AG04450 (cell line): ENCODE results near the gene MMP17. TPM values are rescaled to one million over a fixed set of nuclear protein-coding genes. Genes with fewer than 3 reads are reported as not detected.
"Not testable (repeated sequence)": the region's sequence is repeated elsewhere in the genome, so short reads cannot be mapped to it uniquely, and the experiment has no call there.

ENCODE experiments used
- CTCF ChIA-PET: fragments of 300-600, 350-600 bp; formaldehyde crosslinking; extraction: SDS; loops from one replicate; lab custom pipeline; 2022; ENCODE audit warnings: antibody characterized with exemption, inconsistent platforms; lab: Charles Lee
- POLR2A ChIA-PET: fragments of 350-600 bp; formaldehyde crosslinking; extraction: SDS; loops from one replicate; lab custom pipeline; 2021; ENCODE audit warnings: antibody characterized with exemption, inconsistent platforms; lab: Yijun Ruan, JAX
- DNase-seq: peaks from one replicate; pipeline ENCODE4 v3.0.0-alpha.2; 2011; ENCODE audit warnings: low read depth, low spot score
- H3K27ac ChIP-seq: one replicate; pipeline ENCODE4 v1.5.1; 2012; ENCODE audit warnings: low read depth, low read length, control low read depth
- H3K27me3 ChIP-seq: one replicate; pipeline ENCODE4 v1.6.0; 2012; ENCODE audit warnings: low read length; ENCODE audit not compliant: control insufficient read depth, insufficient read depth
- H3K4me3 ChIP-seq: 2 replicates; pipeline ENCODE4 v1.5.1; 2011; ENCODE audit warnings: mild to moderate bottlenecking, low read depth, low read length, control low read depth
- H3K9me3 ChIP-seq: 2 replicates; pipeline ENCODE4 v1.5.1; 2012; ENCODE audit warnings: low read length; ENCODE audit not compliant: control insufficient read depth, insufficient read depth
- polyA plus RNA-seq: library from polyadenylated mRNA; depleted of rRNA; stranded (reverse); fragments of >200 nt; gene quantifications from 2 replicates; pipeline ENCODE4 v1.2.3, GENCODE V29; 2011
- TF ChIP-seq, protein P1 (sequence below): IDR thresholded peaks from 2 replicates; pipeline ENCODE4 v1.5.1; 2011; ENCODE audit warnings: low read depth, low read length, control low read depth, inconsistent platforms

MMP17 gene
- polyA plus RNA-seq, 1 experiment, result 9.9 TPM

DNA sequence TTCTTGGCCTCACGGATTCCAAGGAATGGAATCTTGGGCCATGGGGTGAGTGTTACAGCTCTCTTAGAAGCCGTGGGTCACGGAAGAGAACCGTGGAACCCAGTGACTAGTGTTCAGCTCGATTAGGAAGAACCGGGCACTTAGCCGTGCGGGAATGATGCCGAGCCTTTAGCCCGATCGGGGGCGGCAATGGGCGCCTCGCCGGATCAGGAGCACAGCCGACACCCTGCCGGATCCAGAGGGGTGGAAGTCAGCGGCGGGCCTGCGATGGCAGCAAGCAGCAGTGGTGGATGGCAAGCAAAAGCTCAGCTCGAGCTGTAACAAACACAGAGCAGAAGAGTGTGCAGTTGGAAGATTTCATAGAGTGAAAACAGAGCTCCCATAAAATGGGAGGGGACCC, 45.1 kb downstream of the MMP17 start:
- CTCF ChIA-PET, result no interaction called here
- Histone ChIP-seq H3K27me3 (peaks cover 12% of the 10 kb centered on the region), H3K4me3 (no peak overlapping the region), H3K27ac (no peak overlapping the region), H3K9me3 (peaks cover 5% of the 10 kb centered on the region)
- TF ChIP-seq, protein P1, sequence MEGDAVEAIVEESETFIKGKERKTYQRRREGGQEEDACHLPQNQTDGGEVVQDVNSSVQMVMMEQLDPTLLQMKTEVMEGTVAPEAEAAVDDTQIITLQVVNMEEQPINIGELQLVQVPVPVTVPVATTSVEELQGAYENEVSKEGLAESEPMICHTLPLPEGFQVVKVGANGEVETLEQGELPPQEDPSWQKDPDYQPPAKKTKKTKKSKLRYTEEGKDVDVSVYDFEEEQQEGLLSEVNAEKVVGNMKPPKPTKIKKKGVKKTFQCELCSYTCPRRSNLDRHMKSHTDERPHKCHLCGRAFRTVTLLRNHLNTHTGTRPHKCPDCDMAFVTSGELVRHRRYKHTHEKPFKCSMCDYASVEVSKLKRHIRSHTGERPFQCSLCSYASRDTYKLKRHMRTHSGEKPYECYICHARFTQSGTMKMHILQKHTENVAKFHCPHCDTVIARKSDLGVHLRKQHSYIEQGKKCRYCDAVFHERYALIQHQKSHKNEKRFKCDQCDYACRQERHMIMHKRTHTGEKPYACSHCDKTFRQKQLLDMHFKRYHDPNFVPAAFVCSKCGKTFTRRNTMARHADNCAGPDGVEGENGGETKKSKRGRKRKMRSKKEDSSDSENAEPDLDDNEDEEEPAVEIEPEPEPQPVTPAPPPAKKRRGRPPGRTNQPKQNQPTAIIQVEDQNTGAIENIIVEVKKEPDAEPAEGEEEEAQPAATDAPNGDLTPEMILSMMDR, result no peak
- DNase-seq, result no peak
- POLR2A ChIA-PET, result no interaction called here

- H3K4me3 ChIP-seq, H3K27ac ChIP-seq, DNase-seq, CTCF ChIA-PET, H3K9me3 ChIP-seq, POLR2A ChIA-PET: not testable (repeated sequence)
- peaks cover 23% of the 10 kb centered on the region for H3K27me3 ChIP-seq
These were observed 46.8 kb downstream of the MMP17 start for GRCh38 chr12:131874972-131875371.

DNA sequence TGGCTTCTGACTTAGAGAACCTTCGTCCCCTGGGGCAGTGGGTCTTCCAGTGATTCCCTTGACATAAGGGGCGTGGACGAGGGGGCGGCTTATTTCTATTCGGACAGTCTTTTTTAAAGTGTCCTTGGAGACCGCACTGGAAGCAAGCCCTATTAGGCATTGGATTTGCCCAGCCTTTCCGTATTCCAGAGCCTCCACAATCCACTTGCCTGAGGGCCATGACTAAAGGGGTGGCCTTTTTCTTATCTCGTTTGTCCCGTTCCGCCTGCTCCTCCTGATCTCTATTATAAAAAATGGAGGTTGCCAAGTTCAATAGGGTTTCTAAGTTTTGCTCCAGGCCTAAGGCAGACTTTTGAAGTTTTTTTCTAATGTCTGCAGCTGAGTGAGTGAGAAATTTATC, 49.0 kb downstream of the MMP17 start:
- peaks cover 26% of the 10 kb centered on the region for H3K27me3 ChIP-seq
- H3K9me3 ChIP-seq, POLR2A ChIA-PET: not testable (repeated sequence)

GRCh38 chr12:131878436-131878835, 50.2 kb downstream of the MMP17 start:
- H3K4me3 ChIP-seq, H3K27ac ChIP-seq, POLR2A ChIA-PET, DNase-seq, H3K9me3 ChIP-seq, CTCF ChIA-PET: not testable (repeated sequence)
- H3K27me3 ChIP-seq, result peaks cover 26% of the 10 kb centered on the region

More for the DNA sequence above, 49.0 kb downstream of the MMP17 start:
- CTCF ChIA-PET, DNase-seq, H3K27ac ChIP-seq, H3K4me3 ChIP-seq: not testable (repeated sequence)

DNA sequence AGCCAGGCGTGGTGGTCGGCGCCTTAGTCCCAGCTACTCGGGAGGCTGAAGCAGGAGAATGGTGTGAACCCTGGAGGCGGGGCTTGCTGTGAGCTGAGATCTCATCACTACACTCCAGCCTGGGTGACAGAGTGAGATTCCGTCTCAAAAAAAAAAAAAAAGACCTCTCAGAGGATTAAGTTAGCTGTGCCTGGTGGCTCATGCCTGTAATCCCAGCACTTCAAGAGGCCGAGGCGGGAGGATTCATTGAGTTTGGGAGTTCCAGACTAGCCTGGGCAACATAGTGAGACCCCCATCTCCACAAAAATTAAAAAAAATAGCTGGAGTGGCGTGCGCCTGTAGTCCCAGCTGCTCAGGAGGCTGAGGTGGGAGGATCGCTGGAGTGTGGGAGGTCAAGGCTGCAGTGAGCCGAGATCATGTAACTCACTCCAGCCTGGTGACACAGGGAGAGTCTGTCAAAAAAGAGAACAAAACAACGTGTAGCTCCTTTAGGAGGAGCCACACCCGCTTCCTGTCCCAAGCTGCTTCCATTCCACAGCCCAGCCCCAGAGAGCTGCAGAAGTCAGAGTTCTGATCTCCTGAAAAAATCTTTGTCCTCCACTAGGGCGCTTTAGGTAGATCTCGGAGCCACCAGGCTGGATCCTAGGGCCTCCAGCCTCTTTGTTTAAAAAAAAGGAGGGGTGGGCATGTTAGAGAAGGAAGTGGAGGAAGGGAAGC, 54.8 kb downstream of the MMP17 start:
- TF ChIP-seq, protein P1, result no peak
- H3K4me3 ChIP-seq, result no peak overlapping the region
- DNase-seq, result no peak
- peaks cover 17% of the 10 kb centered on the region for H3K27me3 ChIP-seq
- H3K27ac ChIP-seq, result no peak overlapping the region
- H3K9me3 ChIP-seq, result peaks cover 3% of the 10 kb centered on the region
- CTCF ChIA-PET, result no interaction called here
- POLR2A ChIA-PET, result interaction anchor here (1.8 kb wide), 1 partner anchor 14 kb away, joined by 6 read pairs; no protein-coding TSS in a partner anchor

DNA sequence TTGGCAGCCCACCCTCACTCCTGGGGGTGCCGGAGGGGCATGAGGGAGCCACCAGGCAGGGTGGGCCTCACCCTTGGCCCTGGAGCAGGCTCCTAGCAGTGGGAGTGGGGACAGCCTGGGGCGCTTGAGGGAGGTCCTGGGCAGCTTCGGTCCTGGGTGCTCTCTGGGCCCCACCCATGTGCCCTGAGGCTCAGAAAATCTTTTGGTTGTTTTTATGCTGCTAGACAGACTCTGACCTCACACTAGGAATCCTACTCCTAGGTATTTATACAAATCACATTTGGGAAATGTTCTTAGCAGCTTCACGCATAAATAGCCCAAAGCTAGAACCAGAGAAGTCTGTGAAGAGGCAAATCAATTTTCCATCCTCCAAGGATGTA, 55.3 kb downstream of the MMP17 start:
- ChIA-PET POLR2A (interaction anchor here (1.8 kb wide), 1 partner anchor 13 kb away, joined by 6 read pairs; no protein-coding TSS in a partner anchor), CTCF (no interaction called here)
- no peak overlapping the region for H3K4me3 ChIP-seq
- no peak overlapping the region for H3K27ac ChIP-seq
- TF ChIP-seq, protein P1, result no peak
- peaks cover 13% of the 10 kb centered on the region for H3K27me3 ChIP-seq
- no peak for DNase-seq
- peaks cover 3% of the 10 kb centered on the region for H3K9me3 ChIP-seq

DNA sequence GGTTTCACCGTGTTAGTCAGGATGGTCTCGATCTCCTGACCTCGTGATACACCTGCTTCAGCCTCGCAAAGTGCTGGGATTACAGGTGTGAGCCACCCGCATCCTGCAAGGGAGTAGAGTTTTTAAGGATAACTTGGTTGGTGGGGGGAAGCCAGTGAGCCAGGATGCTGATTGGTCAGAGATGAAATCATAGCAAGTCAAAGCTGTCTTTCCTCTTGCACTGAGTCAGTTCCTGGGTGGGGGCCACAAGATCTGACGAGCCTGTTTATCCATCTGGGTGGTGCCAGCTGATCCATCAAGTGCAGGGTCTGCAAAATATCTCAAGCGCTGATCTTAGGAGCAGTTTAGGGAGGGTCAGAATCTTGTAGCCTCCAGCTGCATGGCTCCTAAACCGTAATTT, 56.9 kb downstream of the MMP17 start:
- POLR2A ChIA-PET, DNase-seq, H3K9me3 ChIP-seq, CTCF ChIA-PET, H3K4me3 ChIP-seq, H3K27me3 ChIP-seq, H3K27ac ChIP-seq: not testable (repeated sequence)
